Endothelial cell of umbilical vein (primary cell): ENCODE measurements around the gene SPRYD3.

ENCODE experiments used
- GATA2 ChIP-seq: IDR thresholded peaks from 2 replicates; pipeline ENCODE4 v1.7.0; 2011; ENCODE audit warnings: low read depth, mild to moderate bottlenecking, moderate library complexity, mixed read lengths, low read length; ENCODE audit not compliant: insufficient read length, insufficient read depth
- MYC ChIP-seq: IDR thresholded peaks from one replicate; pipeline ENCODE4 v1.6.1; 2011; ENCODE audit warnings: mild to moderate bottlenecking, low read depth, low read length
- POLR2A ChIP-seq: IDR thresholded peaks from 2 replicates; pipeline ENCODE4 v1.6.1; 2012; ENCODE audit warnings: low read depth, mild to moderate bottlenecking, control low read depth, low read length
- POLR2AphosphoS5 ChIP-seq: IDR thresholded peaks from 2 replicates; pipeline ENCODE4 v1.6.1; 2012; ENCODE audit warnings: low read depth, mild to moderate bottlenecking, control low read depth, low read length, moderate library complexity; ENCODE audit not compliant: insufficient read depth
- TF ChIP-seq, protein P1 (sequence below), 2 donors: IDR thresholded peaks; 1 replicate in 1 of 2; 2 replicates in 1 of 2; pipeline ENCODE4 v1.5.1; 2011; ENCODE audit warnings: low read length in 2 of 2, mild to moderate bottlenecking in 2 of 2, moderate library complexity in 2 of 2, control low read depth in 1 of 2, inconsistent platforms in 1 of 2, low read depth in 1 of 2; ENCODE audit not compliant: insufficient read depth in 1 of 2; ENCODE audit errors: extremely low read depth in 1 of 2
- TF ChIP-seq, protein P2 (sequence below): IDR thresholded peaks from 2 replicates; pipeline ENCODE4 v1.6.1; 2011; ENCODE audit not compliant: insufficient read depth, insufficient read length

DNA sequence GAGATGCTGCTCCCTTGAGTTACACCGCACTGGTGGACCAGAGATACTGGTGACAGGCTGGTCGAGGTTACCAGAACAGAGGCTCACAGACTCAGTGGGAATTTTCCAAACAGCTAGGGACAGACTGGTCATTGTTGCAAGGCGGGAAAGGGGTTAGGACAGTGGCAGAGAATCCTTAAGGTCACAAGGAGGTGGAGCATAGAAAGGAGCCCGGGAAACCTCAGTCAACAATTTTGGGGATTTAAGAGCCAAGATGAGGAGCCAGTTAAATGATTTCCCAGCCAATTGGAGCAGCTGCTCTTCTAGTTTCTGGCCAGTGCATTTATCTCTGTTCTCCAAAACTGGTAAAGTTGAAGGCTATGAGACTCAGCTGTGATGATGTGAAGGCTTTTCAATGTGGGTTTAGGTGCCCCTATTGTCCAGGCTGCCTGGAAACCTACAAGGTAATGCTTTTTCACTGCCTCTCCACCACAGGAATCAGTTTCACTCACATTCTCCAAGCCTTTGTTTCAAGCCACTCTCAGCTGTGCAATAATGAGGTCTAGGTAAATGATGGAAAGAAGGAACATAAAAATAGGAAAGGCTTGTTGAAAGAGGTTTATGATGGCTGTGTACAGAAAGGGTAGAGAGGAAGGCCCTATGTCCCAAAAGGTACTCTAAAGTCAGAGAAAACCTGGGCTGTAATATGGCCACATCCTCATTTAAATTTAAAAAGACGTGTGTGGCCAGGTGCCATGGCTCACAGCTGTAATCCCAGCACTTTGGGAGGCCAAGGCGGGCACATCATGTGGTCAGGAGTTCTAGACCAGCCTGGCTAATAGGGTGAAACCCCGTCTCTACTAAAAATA, 36.4 kb downstream of the SPRYD3 start:
- TF ChIP-seq, protein P1, sequence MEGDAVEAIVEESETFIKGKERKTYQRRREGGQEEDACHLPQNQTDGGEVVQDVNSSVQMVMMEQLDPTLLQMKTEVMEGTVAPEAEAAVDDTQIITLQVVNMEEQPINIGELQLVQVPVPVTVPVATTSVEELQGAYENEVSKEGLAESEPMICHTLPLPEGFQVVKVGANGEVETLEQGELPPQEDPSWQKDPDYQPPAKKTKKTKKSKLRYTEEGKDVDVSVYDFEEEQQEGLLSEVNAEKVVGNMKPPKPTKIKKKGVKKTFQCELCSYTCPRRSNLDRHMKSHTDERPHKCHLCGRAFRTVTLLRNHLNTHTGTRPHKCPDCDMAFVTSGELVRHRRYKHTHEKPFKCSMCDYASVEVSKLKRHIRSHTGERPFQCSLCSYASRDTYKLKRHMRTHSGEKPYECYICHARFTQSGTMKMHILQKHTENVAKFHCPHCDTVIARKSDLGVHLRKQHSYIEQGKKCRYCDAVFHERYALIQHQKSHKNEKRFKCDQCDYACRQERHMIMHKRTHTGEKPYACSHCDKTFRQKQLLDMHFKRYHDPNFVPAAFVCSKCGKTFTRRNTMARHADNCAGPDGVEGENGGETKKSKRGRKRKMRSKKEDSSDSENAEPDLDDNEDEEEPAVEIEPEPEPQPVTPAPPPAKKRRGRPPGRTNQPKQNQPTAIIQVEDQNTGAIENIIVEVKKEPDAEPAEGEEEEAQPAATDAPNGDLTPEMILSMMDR (IDR thresholded peaks at IDR 0.05; ENCODE audit: extremely low read depth in 1 of 2, insufficient read depth in 1 of 2, low read depth in 1 of 2, low read length in 2 of 2), result no peak
- TF ChIP-seq POLR2A (no peak), GATA2 (no peak), POLR2AphosphoS5 (no peak), MYC (no peak)
- TF ChIP-seq, protein P2, sequence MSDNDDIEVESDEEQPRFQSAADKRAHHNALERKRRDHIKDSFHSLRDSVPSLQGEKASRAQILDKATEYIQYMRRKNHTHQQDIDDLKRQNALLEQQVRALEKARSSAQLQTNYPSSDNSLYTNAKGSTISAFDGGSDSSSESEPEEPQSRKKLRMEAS, result no peak
